Dermis microvascular lymphatic vessel endothelial cell (primary cell): Measurements from ENCODE around the gene TLR10. TPM values are rescaled to one million over a fixed set of nuclear protein-coding genes. Genes with fewer than 3 reads are reported as not detected.
"Not testable (repeated sequence)": the region's sequence is repeated elsewhere in the genome, so short reads cannot be mapped to it uniquely, and the experiment has no call there.

Experiments
- DNase-seq, 2 donors: peaks; one replicate each; pipeline versions ENCODE4 v3.0.0 to v3.0.0-alpha.2; 2010; ENCODE audit warnings: low read depth in 2 of 2
- total RNA-seq: library from RNA; depleted of rRNA; stranded (reverse); fragments of >200 nt; gene quantifications from 2 replicates; pipeline ENCODE4 v1.2.1, GENCODE V29; 2014

TLR10 gene
- total RNA-seq, 1 donor from 2014 or later, result not detected

DNA sequence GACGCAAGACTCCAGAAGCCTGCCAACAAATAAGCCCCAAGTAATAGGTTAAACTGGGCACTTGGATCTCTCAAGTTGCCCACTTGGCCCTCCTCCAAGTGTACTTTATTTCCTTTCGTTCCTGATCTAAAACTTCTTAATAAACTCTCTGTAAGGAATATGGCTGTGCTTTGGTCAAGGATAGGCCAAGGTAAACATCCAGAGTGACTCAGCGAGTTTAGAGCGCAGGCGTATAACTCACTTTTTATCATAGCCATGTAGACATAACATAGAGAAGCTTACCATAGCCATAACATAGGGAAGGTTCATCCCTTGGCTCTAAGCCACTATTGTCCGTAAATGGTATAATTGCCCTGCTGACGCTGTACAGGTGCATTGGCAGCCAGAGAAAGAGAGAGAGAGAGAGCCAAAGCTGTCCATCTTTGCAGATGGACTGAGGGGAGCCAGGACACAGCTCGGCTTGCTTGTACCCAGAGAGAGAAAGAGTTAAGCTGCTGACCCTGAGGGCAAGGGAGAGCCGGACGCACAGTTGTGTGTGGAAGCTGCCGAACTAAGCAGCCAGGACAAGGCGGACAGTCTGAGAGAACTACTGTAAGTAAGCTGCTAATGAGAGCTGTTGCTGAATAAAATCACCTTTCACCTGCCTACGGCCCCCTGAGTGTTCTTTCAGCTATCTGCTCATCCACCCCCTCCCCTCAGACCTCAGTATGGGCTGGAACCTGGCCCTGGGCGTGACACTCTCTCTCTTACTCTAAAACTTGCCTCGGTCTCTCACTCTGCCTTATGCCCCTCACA lies 20.0 kb upstream of the TLR10 start:
- DNase-seq, result no peak

DNA sequence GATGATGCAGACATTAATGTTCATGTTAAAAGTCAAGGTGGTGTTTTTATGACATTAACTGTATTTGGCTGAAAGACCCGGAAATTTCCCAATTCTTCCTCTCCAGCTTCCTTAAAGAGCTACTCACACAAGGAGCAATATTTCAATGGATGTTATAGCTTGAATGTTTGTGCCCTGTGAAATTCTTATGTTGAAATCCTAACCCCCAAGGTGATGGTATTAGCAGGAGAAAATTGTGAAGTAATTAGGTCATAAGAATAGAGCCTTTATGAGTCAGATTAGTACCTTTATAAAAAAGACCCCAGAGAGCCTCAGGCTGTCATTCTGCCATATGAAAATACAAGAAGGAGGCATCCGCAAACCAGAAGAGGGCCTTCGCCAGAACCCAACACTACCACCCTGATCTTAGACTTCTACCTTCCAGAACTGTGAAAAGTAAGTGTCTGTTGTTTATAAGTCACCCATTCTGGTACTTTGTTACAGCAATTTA lies 18.2 kb upstream of the TLR10 start:
- no peak for DNase-seq

DNA sequence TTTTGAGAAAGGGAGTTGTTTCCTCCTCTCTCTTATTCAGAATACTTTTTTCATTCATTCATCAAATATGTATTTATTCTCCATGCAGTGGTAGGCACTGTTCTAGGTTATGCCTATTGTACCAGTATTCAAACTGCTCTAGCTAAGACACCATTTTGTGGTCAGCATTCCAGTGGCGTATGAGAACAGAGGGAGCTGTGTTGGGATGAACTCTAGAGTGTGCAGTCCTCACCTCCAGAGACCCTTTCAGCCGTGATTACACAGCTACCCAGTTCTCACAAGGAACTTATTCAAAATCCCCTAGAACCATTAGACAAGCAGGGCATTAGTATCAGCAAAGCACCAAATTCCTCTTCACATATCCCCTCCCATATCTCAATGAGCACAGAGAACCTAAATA lies 17.6 kb upstream of the TLR10 start:
- DNase-seq, result no peak

DNA sequence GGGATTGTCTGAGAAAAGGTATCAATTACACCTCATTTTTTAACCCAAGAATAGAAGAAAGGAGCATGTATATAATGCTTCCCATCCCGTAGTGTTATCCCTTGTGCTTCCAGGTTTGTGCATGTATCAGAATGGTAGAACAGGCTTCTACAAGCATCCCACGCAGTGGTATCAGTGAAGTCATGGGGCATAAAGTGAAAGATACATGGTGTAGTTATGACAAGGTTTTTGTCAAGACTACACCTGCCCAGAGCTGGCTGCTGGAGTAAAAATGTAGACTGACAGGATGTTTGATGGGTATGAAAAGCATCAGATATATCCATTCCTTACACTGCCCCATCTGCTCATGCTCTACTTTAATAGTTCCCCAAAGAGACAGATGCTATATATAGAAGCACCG lies 12.3 kb upstream of the TLR10 start:
- DNase-seq, result no peak

DNA sequence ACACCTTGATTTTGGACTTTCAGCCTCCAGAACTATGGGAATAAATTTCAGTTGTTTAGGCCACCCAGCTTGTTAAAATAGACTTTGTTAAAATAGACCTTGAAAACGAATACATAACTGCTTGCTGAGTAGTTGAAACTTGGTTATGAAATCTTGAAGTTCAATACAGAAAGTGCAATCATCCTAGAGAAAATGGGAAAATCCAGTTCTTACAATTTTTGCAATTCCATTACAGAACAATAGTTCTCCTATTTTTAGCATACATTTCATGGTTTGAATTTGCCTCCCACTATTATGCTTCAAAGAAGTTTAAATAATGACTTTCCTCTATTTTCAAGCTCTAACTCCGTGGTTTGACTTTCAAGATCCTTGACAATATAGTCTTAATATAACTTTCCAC lies 11.3 kb upstream of the TLR10 start:
- DNase-seq, result no peak

DNA sequence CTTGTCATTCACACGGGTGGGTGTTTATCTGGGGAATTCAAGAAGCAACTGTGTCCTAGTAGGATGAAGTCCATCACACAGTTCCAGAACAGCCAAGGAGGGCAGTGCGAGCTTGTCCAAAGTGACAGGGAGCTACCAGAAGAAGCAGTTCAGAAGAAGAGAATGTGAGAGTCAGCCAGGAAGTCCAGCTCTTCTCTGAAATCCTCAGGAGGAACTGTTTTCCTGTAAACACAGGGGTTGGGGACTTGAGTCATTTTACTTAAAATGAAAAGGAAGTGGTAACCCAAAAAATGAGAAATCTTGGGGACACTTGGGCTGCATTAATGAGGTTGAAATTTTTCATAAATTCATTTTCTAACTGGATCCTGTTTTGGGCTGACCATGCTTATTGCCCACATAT lies 8.2 kb upstream of the TLR10 start:
- no peak for DNase-seq

DNA sequence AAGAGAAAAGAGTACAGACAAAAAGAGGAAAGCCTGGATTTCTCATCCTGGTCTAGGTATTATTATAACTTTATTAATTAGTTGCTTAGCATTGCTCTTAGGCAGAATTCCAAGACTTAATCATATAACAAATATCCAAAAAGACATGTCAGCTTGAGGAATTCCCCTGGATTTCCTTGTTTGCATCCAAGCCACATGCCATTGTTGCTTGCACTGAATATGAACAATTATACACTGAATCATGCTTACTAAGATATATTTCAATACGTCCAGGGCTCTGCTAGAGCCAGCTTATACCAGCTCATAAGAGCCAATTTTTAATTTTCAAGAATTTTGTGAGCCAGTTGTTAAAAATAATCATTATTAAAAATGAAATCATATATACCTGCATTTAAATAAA lies 5.5 kb upstream of the TLR10 start:
- peak in 1 of 2 donors; percentile 61 for DNase-seq

DNA sequence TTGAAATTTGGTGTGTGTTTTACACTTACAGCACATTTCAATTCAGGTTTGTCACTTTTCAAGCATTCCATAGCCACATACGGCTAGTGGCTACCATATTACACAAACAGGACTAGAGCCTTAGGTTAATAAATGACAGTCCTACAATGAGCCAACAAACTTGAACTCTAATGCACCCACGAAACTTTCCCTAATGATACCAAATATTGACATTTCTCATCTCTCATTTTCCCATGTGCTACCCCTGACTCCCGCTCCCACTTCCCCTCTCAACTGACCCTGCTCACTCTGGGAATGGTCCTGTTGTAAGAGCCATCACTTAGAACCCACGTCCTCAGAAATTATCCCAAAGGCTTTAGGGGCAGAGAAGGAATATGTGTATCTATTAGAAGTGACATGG lies 4.9 kb upstream of the TLR10 start:
- no peak for DNase-seq

DNA sequence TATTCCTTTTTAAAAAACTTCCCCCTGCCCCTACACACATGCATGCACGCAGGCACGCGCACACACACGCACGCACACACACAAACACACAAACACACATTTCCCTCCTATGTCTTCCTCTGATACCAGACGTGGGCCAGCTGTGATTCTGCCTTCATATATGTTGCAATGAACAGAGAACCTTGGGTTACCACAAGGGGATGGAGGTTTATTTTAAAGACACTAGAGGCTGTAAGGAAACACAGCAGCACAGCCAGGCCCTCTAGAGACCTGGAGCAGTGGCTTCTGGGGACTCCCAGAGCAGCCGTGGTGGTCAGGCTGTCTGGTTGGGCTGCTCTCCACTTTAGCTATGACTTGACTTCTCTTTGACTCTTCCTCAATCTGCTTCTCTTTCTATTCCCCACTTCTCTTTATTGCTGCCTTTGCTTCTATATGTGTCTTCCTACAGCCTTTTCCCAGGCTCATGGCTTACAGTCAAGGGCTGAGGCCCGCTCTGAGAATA lies 3.2 kb upstream of the TLR10 start:
- no peak for DNase-seq

DNA sequence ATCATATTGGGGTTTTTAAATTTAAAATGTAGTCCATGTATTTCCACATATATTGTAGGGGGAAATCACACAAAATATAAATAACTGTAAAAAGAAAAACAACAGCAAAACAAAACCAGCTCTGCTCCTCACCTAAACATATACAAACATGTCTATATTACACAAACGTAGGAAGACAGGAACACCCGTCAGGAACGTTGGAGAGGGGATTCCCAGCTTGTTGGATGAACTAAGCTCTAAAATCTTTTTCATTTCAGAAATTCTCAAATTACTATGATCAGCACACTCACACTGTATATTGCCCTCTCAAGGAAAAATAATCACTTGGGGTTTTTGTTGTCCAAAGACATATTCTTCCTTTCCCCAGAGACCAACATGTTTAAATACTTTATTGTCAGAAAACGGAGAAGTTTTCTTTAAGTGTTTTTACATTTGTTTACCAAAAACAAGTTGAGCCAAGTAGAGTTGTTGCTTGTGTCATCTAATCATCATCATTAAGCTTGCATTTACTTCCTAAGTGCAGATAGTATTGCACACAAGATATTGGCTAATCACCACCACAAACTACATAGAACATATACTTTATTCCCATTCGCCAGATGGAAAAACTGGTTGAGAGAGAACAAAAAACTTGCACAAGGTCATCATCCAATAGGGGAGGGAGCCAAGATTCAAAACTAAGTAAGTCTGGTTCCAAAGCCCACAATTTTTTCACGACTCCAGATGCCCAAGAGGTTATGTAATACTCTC lies 2.4 kb upstream of the TLR10 start:
- no peak for DNase-seq

DNA sequence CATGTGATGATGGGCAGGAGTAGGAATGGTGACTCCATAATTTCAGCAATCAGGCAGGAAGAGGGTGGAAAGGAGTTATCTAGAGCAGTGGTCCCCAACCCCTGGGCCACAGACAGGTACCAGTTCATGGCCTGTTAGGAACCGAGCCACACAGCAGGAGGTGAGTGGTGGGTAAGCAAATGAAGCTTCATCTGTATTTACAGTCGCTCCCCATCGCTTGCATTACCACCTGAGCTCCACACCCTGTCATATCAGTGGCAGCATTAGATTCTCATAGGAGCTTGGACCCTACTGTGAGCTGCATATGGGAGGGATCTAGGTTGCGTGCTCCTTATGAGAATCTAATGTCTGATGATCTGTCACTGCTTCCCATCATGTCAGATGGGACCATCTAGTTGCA lies 1.4 kb upstream of the TLR10 start:
- no peak for DNase-seq

DNA sequence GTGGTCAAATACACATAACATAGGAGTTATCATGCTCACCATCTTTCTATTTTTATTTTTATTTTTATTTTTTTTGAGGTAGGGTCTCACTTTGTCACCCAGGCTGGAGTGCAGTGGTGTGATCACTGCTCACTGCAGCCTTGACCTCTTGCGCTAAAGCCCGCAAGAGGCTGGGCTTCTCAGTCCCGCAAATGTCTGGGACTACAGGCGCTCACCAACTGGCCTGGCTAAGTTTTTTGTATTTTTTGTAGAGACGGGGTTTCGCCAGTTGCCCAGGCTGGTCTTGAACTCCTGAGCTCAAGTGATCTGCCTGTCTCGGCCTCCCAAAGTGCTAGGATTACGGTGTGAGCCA lies 295 bp upstream of the TLR10 start:
- DNase-seq, result no peak

DNA sequence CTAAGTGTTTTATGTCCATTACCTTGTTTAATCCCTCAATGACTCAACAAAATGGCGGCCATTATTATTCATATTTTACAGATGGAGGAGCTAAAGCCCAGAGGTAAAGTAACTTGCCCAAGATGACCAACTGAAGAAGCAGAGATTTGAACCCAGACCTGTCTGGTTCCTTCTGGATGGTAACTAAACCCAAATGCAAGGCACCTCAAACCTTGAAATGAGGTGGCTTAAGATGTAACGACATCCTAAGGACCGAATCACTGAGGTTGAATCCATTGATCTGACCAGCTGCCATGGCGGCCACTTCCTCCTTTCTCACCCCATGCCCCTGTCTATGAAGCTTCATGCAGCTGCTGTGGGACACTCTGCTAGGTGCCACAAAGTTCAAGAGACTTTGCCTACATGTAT lies 932 bp downstream of the TLR10 start:
- no peak for DNase-seq

DNA sequence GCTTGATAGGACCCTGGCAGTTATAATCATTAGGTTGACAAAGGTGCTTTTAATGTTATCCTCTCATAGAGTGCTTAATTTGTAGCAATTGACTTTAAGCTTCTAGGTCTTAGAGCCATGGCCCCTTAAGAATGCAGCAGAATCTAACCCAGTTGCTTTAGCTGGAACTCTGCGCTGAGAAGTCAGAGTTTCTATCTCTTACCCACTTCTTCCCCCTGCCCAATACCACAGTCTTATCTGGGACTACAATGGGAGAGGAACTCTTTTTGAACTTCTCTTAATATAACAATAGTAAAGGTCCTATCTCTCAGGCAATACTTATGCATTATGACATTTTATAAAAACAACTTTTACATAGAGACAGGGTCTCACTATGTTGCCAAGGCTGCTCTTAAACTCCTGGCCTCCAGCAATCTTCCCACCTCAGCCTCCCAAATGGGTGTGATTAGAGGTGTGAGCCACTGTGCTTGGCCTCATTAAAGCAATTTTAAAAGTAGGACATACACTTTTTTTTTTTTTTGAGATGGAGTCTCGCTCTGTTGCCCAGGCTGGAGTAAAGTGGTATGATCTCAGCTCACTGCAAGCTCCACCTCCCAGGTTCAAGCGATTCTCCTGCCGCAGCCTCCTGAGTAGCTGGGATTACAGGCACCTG lies 1.8 kb downstream of the TLR10 start:
- DNase-seq, result no peak

DNA sequence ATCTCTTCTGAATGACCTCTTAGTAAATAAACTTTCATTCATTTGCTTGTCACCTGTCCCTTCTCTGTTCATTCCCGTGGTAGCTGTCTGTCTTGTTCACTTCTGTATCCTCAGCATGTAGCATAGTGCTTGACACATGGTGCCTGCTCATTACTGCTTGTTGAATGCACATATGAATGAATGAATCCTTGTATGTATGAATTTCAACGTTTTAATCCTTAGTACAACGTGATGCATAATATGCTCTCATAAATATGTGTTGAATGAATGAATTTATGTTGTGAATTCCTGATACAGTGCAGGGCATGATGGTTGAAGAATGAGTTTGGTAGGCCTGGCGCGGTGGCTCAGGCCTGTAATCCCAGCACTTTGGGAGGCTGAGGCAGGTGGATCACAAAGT lies 3.0 kb downstream of the TLR10 start:
- no peak for DNase-seq

DNA sequence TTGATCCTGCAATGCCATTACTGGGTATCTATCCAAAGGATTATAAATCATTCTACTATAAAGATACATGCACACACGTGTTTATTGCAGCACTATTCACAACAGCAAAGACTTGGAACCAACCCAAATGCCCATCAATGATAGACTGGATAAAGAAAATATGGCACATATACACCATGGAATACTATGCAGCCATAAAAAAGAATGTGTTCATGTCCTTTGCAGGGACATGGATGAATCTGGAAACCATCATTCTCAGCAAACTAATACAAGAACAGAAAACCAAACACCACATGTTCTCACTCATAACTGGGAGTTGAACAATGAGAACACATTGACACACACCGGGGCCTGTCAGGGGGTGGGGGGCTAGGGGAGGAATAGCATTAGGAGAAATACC lies 4.9 kb downstream of the TLR10 start:
- not testable (repeated sequence) for DNase-seq

DNA sequence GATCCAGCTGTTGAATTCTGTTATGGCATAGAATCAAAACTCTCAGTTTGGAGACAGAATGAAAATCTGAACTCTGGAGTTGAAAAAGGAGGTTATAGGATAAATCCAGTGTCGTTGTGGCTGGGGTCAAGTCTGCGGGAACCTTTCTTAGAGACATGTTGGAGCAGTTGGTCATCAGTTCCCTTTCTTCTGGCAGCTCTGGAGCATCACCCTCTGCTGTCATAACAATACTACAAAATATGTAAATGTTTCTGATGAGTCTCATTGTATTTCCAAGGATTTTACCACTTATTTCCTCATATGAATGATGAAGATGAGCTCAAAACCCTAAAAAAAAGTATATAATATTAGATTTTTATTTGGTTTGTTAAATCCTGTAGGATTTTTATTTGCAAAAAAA lies 7.5 kb downstream of the TLR10 start:
- DNase-seq, result no peak

DNA sequence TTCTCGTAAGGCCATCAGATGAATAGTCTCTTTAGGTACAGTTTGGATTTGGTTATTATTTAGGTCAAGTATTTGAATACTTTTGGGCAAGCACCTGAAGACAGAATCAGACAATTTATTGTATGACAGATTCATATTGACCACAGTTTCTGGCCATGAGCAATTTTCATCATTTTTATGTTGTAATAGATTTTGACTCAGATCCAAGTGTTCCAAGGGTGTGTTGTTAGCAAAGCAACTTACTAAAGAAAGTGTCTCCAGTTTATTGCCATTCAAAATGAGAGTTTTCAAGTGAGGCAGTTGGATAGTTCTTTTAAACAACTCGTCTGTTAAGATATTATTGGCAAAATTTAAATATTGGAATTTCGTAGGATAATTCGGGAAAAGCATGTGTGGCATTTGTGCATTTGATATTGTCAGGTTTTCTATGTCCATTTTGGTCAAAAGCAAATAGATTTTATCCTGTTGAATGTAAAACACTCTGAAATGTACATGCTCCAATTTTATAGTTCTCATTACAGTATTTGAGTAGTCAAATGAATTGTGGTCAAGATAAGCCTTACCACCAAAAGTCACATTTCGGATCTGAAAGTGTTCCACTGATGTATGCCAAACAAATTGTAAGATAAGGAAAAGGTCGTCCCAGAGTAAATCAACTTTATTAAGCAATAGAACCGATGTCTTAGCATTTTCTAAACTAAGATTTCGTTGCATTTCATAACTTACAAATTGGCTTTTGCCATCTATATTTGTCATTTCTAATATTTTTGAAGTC lies 8.4 kb downstream of the TLR10 start:
- no peak for DNase-seq

DNA sequence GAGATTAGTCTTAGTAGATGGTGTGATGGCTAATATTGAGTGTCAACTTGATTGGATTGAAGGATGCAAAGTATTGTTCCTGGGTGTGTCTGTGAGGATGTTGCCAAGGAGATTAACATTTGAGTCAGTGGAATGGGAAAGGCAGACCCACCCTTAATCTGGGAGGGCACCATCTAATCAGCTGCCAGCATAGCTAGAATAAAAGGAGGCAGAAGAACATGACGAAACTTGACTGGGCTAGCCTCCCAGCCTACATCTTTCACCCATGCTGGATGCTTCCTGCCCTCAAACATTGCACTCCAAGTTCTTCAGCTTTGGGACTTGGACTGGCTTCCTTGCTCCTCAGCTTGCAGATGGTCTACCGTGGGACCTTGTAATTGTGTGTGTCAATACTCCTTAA lies 12.5 kb downstream of the TLR10 start:
- DNase-seq, result not testable (repeated sequence)

DNA sequence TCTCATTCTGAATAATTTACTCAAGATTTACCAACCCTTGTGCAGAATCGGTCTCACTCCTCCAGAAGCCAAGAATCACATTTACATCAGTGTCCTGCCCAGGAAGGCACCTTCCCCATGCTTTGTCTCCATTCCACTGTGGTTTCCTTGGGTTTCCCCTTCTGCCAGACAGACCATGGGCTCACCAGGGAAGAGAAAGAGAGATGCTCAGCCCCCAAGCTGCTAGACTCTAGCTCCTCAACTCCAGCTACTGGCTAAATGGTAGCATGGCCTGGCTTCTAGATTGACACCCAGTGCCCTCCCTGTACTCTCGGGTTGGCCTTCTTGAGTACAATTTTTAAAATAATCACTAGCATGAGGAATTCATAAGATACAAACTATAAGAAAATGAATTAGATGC lies 12.9 kb downstream of the TLR10 start:
- no peak for DNase-seq

DNA sequence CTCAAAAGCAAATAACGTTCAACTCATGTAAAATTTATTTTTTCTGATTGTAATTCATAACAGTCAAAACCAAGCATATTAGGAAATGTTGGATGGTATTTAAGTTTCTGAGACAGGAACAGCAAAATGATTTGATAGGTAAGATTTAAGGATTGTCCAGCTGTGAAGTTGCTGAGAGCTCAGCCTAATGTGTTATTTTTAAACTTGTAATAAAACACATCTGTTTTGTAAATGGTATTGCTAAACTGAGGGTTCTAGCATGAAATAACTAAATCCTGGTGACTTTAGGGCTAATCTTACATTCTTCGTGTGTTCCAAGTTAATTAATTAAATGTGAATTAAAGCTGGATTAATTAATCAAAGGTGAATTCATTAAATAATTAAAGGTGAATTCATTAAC lies 13.3 kb downstream of the TLR10 start:
- DNase-seq, result no peak

DNA sequence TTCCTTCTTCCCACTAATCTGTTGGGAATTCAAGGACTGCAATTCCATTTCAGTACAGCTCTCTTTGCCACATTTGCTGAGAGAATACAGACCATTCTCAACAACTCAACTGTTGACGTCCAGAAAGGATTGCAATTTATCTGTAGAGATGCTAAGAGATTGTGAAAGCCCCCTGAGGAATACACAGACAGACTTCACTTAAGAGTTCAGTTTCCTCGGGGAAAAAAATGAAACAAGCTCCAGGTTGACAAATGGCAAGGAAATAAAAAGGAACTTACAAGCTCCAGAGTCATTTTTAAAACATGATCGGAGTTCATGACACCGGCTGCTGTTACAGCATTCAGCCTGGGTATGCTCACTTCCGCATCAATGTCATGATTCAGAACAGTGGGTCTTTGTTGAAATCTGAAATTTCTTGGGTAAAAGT lies 13.8 kb downstream of the TLR10 start:
- DNase-seq, result no peak
